ENCODE results near the gene MTREX.

MTREX gene

DNA sequence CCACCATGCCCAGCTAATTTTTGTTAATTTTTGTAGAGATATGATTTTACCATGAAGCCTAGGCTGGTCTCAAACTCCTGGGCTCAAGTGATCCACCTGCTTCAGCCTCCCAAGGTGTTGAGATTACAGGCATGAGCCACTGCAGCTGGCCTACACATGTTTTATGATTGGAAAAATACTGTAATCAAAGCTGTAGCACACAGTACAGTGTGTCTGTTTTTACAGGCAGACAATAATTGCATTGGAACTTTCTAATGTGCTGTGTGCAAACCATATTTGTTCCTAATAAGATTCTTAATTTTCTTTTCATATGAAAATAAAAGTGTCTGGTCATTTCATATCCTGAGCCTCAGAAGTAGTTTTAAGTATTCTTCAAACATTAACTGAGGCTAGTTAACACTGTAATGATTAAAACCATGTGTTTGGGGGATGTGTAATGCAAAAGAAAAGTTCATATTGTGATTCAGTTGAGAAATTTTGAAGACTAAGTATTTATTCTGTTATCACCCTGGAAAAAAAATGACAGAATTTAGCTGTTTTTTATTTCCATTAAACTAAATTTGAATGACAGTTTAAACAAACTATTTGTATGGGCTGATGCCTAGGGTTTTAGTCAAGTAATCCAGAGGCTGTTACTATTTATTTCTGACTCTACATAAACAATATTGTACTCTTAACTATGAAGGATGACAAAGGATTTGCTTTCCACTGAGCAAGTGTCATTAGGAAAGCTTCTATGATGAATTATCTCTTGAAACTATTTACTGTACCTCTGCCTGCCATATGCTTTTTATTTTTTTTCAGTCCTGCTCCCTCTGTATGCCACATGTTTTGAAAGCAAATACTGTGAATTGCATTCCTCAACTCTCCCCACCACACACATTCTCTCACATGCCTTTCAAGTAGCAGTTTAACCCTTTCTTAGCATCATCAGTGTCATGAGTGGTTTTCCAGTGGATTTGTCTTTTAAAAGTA lies 111.5 kb downstream of the MTREX start:
- Histone ChIP-seq H3K36me3 (ENCODE audit: control insufficient read depth, insufficient read depth, low read length) (peaks cover 5% of the 10 kb centered on the region; the same call in 1 of the 2 replicates), H3K27ac (ENCODE audit: low read length) (no peak overlapping the region)
- DNase-seq (ENCODE audit: low read depth, low spot score): no peak

DNA sequence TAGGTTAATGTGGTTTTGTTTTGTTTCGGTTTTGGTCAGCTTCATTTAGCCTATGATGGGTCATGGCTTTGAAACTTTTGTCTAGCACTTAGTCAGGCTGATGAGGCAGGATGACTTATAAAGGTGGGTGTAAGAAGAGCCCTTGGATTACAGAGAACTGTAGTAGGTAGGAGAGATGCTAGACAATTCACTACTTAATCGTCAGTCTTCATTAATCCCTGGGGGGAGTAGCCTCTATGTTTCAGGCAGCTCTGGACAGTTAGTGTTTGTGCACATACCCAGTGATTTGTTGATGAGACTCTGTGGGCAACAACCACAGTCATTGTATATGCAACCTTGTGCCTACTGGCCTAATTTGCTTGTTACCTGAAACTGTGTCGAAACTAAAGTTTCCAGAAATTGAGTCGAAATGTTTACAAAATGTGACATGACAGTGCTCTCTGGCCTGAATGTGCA lies 113.3 kb downstream of the MTREX start:
- no peak overlapping the region for H3K27ac ChIP-seq (ENCODE audit: low read length)
- no peak for DNase-seq (ENCODE audit: low read depth, low spot score)
- 0 out of 2 replicates have a peak, but pooled peaks cover 1% of the 10 kb centered on the region for H3K4me1 ChIP-seq (ENCODE audit: control insufficient read depth, insufficient read depth, low read length)
- no peaks in the 10 kb centered on the region for H3K27me3 ChIP-seq (ENCODE audit: control insufficient read depth, insufficient read depth, low read length)
- no peak overlapping the region for H3K4me3 ChIP-seq (ENCODE audit: low read length)
- peaks cover 5% of the 10 kb centered on the region; the same call in 1 of the 2 replicates for H3K36me3 ChIP-seq (ENCODE audit: control insufficient read depth, insufficient read depth, low read length)
- whole genome bisulfite sequencing (ENCODE audit: insufficient coverage, insufficient read length): no CpG with 5 or more reads among the region's 4 CpGs
- no peaks in the 10 kb centered on the region for H3K9me3 ChIP-seq (ENCODE audit: control insufficient read depth, insufficient read depth, low read length)

More for the DNA sequence above, 111.5 kb downstream of the MTREX start:
- Histone ChIP-seq H3K4me1 (ENCODE audit: control insufficient read depth, insufficient read depth, low read length) (0 out of 2 replicates have a peak, but pooled peaks cover 1% of the 10 kb centered on the region), H3K27me3 (ENCODE audit: control insufficient read depth, insufficient read depth, low read length) (no peaks in the 10 kb centered on the region), H3K4me3 (ENCODE audit: low read length) (no peak overlapping the region), H3K9me3 (ENCODE audit: control insufficient read depth, insufficient read depth, low read length) (no peaks in the 10 kb centered on the region)

DNA sequence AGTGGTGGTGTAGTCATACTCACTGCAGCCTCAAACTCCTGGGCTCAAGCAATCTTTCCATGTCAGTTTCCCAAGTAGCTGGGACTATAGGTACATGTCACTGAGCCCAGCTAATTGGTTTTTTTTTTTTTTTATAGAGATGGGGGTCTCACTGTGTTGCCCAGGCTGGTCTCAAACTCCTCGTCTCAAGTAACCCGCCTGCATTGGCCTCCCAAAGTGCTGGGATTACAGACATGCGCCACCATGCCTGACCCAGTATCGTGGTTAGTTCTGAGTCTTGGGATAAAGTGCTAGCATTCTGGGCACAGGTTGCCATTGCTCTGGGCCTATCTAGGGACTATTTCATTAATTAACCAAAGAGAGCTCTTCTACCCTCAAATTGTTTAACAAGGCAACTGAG lies 118.7 kb downstream of the MTREX start:
- Histone ChIP-seq H3K4me1 (ENCODE audit: control insufficient read depth, insufficient read depth, low read length) (no peaks in the 10 kb centered on the region), H3K9me3 (ENCODE audit: control insufficient read depth, insufficient read depth, low read length) (no peaks in the 10 kb centered on the region), H3K36me3 (ENCODE audit: control insufficient read depth, insufficient read depth, low read length) (peaks cover 3% of the 10 kb centered on the region; the same call in 1 of the 2 replicates), H3K27ac (ENCODE audit: low read length) (no peak overlapping the region), H3K4me3 (ENCODE audit: low read length) (no peak overlapping the region), H3K27me3 (ENCODE audit: control insufficient read depth, insufficient read depth, low read length) (no peaks in the 10 kb centered on the region)
- no CpG with 5 or more reads among the region's 4 CpGs for WGBS (ENCODE audit: insufficient coverage, insufficient read length)
- DNase-seq (ENCODE audit: low read depth, low spot score): no peak

- Histone ChIP-seq H3K4me1 (ENCODE audit: control insufficient read depth, insufficient read depth, low read length) (no peaks in the 10 kb centered on the region), H3K9me3 (ENCODE audit: control insufficient read depth, insufficient read depth, low read length) (no peaks in the 10 kb centered on the region), H3K36me3 (ENCODE audit: control insufficient read depth, insufficient read depth, low read length) (peaks cover 3% of the 10 kb centered on the region; the same call in 1 of the 2 replicates), H3K4me3 (ENCODE audit: low read length) (no peak overlapping the region), H3K27me3 (ENCODE audit: control insufficient read depth, insufficient read depth, low read length) (no peaks in the 10 kb centered on the region), H3K27ac (ENCODE audit: low read length) (no peak overlapping the region)
- 100% methylated on average over 1 of the region's 1 CpG for WGBS (ENCODE audit: insufficient coverage, insufficient read length)
- no peak for DNase-seq (ENCODE audit: low read depth, low spot score)
Measured at GRCh38 chr5:55427157-55427556, 119.4 kb downstream of the MTREX start.

- no peaks in the 10 kb centered on the region for H3K4me1 ChIP-seq (ENCODE audit: control insufficient read depth, insufficient read depth, low read length)
- no peak overlapping the region for H3K27ac ChIP-seq (ENCODE audit: low read length)
- no peaks in the 10 kb centered on the region for H3K27me3 ChIP-seq (ENCODE audit: control insufficient read depth, insufficient read depth, low read length)
- no CpG with 5 or more reads among the region's 2 CpGs for WGBS (ENCODE audit: insufficient coverage, insufficient read length)
- no peaks in the 10 kb centered on the region; the same call in 1 of the 2 replicates for H3K36me3 ChIP-seq (ENCODE audit: control insufficient read depth, insufficient read depth, low read length)
- H3K9me3 ChIP-seq (ENCODE audit: control insufficient read depth, insufficient read depth, low read length): no peaks in the 10 kb centered on the region
- no peak overlapping the region for H3K4me3 ChIP-seq (ENCODE audit: low read length)
- no peak for DNase-seq (ENCODE audit: low read depth, low spot score)
Measured at GRCh38 chr5:55429221-55429612, 121.4 kb downstream of the MTREX start.

DNA sequence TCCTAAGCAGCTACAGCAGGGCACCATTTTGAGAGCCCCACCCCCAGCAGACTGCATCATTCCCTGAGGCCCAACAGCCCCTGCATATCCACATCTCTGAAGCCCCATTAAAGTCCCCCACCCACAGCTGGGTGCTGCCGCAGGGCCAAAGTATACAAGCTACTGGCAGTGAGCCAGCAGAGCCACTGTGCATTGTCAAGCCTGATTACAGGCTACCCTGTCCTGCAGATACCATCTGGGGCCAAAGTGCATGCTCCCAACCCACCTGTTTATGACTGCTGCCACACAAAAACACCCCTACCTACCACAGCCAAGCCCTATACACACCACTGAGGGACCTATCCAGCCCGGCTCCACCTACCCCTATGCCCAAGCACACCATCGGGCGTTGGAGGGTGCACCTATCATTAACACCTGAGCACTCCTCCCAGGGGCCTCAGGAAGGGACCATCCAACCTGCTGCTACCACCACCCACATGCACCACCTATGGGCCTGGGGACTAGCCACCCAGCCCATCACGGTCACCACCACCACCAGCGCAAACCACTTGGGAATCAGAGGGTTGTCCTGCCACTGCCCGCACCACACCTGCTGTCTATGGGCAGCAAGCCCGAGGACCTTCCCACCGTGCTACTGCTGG lies 121.9 kb downstream of the MTREX start:
- WGBS (ENCODE audit: insufficient coverage, insufficient read length): no CpG with 5 or more reads among the region's 9 CpGs
- Histone ChIP-seq H3K4me1 (ENCODE audit: control insufficient read depth, insufficient read depth, low read length) (no peaks in the 10 kb centered on the region), H3K27me3 (ENCODE audit: control insufficient read depth, insufficient read depth, low read length) (no peaks in the 10 kb centered on the region), H3K4me3 (ENCODE audit: low read length) (no peak overlapping the region), H3K9me3 (ENCODE audit: control insufficient read depth, insufficient read depth, low read length) (no peaks in the 10 kb centered on the region), H3K27ac (ENCODE audit: low read length) (no peak overlapping the region), H3K36me3 (ENCODE audit: control insufficient read depth, insufficient read depth, low read length) (no peaks in the 10 kb centered on the region; the same call in 1 of the 2 replicates)
- DNase-seq (ENCODE audit: low read depth, low spot score): no peak

- WGBS (ENCODE audit: insufficient coverage, insufficient read length): no CpG with 5 or more reads among the region's 4 CpGs
- Histone ChIP-seq H3K9me3 (ENCODE audit: control insufficient read depth, insufficient read depth, low read length) (no peaks in the 10 kb centered on the region), H3K27me3 (ENCODE audit: control insufficient read depth, insufficient read depth, low read length) (no peaks in the 10 kb centered on the region), H3K36me3 (ENCODE audit: control insufficient read depth, insufficient read depth, low read length) (peaks cover 3% of the 10 kb centered on the region; the same call in 1 of the 2 replicates), H3K27ac (ENCODE audit: low read length) (no peak overlapping the region), H3K4me1 (ENCODE audit: control insufficient read depth, insufficient read depth, low read length) (no peaks in the 10 kb centered on the region), H3K4me3 (ENCODE audit: low read length) (no peak overlapping the region)
- DNase-seq (ENCODE audit: low read depth, low spot score): no peak
Measured at GRCh38 chr5:55432549-55432948, 124.8 kb downstream of the MTREX start.

- Histone ChIP-seq H3K36me3 (ENCODE audit: control insufficient read depth, insufficient read depth, low read length) (peaks cover 5% of the 10 kb centered on the region; the same call in 1 of the 2 replicates), H3K4me1 (ENCODE audit: control insufficient read depth, insufficient read depth, low read length) (peaks cover 3% of the 10 kb centered on the region), H3K27ac (ENCODE audit: low read length) (no peak overlapping the region), H3K27me3 (ENCODE audit: control insufficient read depth, insufficient read depth, low read length) (no peaks in the 10 kb centered on the region), H3K4me3 (ENCODE audit: low read length) (no peak overlapping the region), H3K9me3 (ENCODE audit: control insufficient read depth, insufficient read depth, low read length) (no peaks in the 10 kb centered on the region)
- DNase-seq (ENCODE audit: low read depth, low spot score): no peak
- no CpG with 5 or more reads among the region's 1 CpG for WGBS (ENCODE audit: insufficient coverage, insufficient read length)
Measured at GRCh38 chr5:55437452-55437851, 129.7 kb downstream of the MTREX start.

DNA sequence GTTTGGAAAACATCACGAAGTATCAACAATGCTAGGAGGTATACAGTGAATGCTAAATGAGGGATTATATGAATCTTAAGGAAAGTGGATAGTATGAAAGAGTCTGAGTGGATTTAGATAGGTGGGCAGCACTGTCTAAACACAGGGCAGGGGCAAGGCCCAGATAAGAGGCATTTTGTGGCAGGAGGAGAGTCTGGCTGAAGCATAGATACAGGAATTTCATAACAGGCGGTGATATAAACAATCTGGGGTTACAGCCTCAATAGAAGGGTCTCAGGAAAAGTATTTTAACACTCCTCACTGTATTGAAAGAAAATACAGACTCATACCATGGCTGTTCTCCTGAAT lies 130.0 kb downstream of the MTREX start:
- Histone ChIP-seq H3K9me3 (ENCODE audit: control insufficient read depth, insufficient read depth, low read length) (no peaks in the 10 kb centered on the region), H3K27ac (ENCODE audit: low read length) (no peak overlapping the region), H3K4me3 (ENCODE audit: low read length) (no peak overlapping the region), H3K36me3 (ENCODE audit: control insufficient read depth, insufficient read depth, low read length) (peaks cover 5% of the 10 kb centered on the region; the same call in 1 of the 2 replicates), H3K27me3 (ENCODE audit: control insufficient read depth, insufficient read depth, low read length) (no peaks in the 10 kb centered on the region), H3K4me1 (ENCODE audit: control insufficient read depth, insufficient read depth, low read length) (peaks cover 3% of the 10 kb centered on the region)
- WGBS (ENCODE audit: insufficient coverage, insufficient read length): no CpG with 5 or more reads among the region's 2 CpGs
- no peak for DNase-seq (ENCODE audit: low read depth, low spot score)

DNA sequence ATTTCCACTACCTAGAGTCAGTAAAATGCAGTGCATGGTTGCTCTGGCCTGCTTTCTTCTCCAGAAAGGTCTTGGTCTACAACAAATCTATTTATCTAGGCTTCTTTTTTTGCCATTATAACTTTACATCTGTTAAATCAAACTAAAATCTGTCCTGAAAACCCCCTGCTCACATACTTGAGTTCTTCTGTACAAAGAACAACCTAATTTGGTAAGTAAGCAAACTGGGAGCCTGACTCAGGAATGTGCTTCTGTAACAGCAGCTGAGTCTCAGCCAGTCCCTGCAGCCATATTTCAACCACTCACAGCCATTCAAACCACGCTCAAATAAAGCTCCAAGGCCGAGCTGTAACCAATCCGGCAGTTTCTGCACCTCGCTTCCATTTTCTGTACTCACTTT lies 131.2 kb downstream of the MTREX start:
- Histone ChIP-seq H3K27me3 (ENCODE audit: control insufficient read depth, insufficient read depth, low read length) (no peaks in the 10 kb centered on the region), H3K36me3 (ENCODE audit: control insufficient read depth, insufficient read depth, low read length) (peaks cover 5% of the 10 kb centered on the region; the same call in 1 of the 2 replicates), H3K9me3 (ENCODE audit: control insufficient read depth, insufficient read depth, low read length) (no peaks in the 10 kb centered on the region), H3K4me3 (ENCODE audit: low read length) (no peak overlapping the region), H3K27ac (ENCODE audit: low read length) (no peak overlapping the region), H3K4me1 (ENCODE audit: control insufficient read depth, insufficient read depth, low read length) (peaks cover 3% of the 10 kb centered on the region)
- WGBS (ENCODE audit: insufficient coverage, insufficient read length): no CpG with 5 or more reads among the region's 4 CpGs
- no peak for DNase-seq (ENCODE audit: low read depth, low spot score)

Data from iPS DF 6.9 (cell line).